GM21423 (cell line): ENCODE results near the gene GALC.
A peak's percentile ranks its signal among the peaks of the same experiment; 100 is the strongest.

ENCODE experiments used
- ATAC-seq: cut with Tn5 transposase; IDR thresholded peaks from one replicate; pipeline ENCODE4 v1.9.1; 2021; ENCODE audit warnings: mild to moderate bottlenecking, moderate library complexity; ENCODE audit not compliant: unreplicated experiment

GALC gene

GRCh38 chr14:88008039-88008742, 15.2 kb upstream of the GALC start:
- ATAC-seq = no peak

GRCh38 chr14:88007608-88008007, 14.6 kb upstream of the GALC start:
- no peak for ATAC-seq

DNA sequence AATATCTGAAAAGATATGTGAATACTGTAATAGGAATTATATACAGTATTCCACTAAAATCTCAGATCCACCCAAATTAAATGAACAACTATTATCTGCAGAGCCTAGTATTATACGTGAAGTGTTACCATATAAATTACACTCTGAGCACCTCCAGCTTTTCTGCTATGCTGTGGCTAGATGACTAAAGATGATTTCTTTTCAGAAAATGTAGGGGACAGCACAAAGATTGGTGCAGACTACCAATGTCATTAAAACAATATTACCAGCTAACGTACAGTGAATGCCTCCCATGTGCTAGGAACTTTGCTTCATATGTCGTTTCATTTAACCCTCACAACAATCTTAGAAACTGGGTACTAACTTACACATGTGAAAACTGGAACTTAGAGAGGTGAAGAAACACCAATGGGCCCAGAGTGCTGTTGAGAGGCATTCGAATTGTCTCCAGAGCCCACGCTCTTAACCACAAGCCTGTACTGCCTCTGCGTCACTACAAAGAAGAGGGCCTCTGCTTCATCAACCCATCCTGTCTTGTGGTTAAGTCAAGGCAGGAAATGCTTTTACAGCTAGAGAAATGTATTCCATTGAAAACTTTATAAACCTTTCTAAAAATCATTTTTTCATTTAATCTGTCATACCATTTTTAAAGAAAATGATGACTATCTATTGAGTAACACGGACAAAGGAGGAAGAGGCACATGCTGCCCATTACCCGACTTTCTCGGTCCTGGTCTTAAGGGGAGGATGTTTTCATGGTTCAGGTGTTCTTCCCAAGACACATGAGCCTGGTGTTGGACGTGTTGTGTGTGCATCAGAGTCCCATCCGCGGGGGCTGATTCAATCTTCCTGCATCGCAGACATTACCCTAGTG, 13.2 kb upstream of the GALC start:
- peak; percentile 87 for ATAC-seq

- peak; percentile 62 for ATAC-seq
Observed at GRCh38 chr14:88005050-88005481, 12.1 kb upstream of the GALC start, which contains the start of gene GPR65. GPR65 (plus strand) TSS chr14:88005135; CDS start chr14:88010848, 5,713 bp downstream.

- ATAC-seq = no peak
Observed at GRCh38 chr14:88004506-88005036, 11.6 kb upstream of the GALC start.

GRCh38 chr14:88003425-88003824, 10.4 kb upstream of the GALC start:
- ATAC-seq = no peak

- ATAC-seq = peak; percentile 24
Observed at GRCh38 chr14:88002421-88003075, 9.6 kb upstream of the GALC start.

GRCh38 chr14:87999277-87999676, 6.3 kb upstream of the GALC start:
- no peak for ATAC-seq

- ATAC-seq = no peak
Observed at GRCh38 chr14:87998482-87998881, 5.5 kb upstream of the GALC start.

- ATAC-seq = no peak
Observed at GRCh38 chr14:87996291-87996592, 3.3 kb upstream of the GALC start.

DNA sequence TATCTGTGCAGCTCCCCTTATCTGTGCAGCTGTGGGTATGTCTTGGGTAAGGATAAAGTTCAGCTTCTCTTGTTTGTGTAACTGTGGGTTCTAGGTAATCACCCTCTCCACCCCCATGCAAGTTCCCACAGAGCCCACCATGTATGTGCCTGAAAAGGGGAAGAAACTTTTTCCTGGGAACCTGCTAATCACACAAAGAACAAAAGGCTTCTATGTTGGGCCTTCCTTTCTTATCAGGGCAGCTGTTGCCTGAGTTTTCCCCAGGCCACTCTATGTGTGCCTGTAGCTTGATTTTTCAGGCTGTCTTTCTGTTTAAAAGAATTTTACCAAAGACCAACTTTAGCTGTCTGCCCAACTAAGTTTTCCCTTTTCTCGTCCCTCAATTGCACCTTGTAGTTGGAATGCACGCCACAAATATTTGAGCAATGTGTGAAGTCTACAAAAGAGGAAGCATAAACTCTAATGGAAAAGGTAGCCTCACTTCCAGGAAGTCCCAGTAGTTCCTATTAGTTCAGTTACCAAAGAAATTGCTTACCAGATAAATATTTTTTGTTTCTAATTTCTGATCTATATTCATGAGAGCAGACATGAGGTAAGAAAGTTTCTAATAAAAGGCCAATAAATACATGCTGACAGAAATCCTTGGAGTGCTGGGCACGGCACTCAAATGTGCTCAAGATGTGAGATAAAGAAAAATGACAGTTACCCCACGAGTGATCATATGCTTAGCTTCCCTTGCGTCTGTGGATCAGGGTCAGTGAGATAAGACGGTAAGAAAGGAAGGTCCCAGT, 2.7 kb upstream of the GALC start:
- no peak for ATAC-seq

- ATAC-seq = peak; percentile 38
Observed at GRCh38 chr14:87994974-87995373, 2.0 kb upstream of the GALC start.

DNA sequence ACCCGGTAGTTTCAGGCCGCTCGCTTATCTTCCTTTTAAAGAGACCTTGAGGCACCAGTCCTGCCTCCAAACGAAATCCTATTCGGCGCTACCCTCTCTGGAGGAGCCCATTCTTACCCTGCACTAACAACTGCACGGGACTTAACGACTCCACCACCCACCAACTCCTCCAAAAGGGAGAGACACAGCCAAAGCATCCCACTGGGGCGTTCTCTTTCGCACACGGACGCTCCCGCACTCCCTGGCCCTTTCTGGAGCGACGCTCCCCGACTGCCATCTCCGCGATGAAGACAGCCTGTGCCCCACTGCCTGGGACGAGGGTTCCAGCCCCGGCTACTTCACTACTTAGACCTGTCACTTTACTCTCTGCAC, 650 bp downstream of the GALC start:
- ATAC-seq = peak; percentile 2

DNA sequence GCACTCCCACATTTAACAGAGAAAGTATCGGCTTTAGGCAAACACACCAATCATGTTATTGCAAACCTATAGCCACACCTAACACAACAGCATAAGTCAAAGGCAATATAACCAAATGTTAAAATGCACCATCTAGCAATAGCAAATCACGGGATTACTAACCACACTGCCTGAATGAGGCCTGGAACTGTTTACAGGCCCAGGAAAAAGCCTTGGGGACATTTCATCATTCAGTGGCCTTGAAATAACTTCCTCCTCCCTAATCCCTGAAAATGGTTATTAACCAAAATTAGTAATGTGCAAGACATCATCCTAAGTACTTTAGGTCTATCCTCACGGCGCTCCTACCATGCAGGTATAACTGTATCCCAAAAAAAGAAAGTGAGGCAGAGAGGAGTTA, 2.3 kb downstream of the GALC start:
- ATAC-seq = no peak

- ATAC-seq = no peak
Observed at GRCh38 chr14:87989956-87990299, 3.1 kb downstream of the GALC start.

DNA sequence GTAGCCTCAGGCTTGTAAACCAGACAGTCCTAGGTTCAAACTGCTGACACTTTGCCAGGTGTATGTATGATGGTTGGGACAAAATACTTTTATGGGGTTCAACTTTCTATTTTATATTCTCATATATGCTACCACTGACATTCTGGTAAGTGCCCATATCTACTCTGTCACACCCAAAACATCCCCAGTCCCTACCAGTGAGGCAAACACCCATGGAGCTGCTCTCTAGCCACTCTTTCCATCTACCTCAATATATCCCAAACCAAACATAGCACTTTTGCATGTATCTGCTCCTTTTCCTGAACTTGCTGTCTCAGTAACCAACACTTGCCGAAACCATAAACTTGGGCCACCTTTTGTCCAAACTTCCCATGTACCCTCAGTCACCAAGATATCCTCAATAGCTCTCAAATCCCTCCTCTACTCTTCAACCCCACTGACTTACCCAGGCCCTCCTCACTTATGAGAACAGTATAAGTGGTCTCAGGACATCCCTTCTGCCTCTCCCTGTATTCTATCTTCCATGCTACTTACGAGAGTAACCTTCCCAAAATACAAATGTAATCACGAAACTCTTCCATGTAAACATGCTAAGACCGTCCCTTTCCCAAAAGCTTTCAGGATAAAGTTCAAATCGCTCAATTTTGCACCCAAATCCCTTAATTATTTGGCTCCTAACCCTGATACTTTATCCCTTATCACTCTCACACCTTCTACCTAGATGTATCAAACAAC, 3.6 kb downstream of the GALC start:
- no peak for ATAC-seq

DNA sequence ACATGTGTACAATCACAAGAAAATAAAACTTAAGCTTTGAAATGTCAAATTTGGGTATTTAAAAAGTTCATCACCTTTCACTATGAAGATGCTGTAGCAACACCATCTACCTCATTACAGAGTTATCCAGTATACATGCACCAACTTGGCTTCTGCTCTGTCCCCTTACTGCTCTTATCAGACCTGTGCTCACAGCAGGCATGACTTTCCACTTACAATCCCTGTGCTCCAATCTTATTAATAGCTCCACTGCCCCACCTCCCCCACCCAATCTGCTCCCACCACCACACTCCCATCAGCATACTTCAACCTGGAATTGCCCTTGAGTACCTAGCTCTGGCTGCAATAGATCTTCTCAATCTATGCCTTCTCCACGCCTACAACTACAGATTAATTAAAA, 13.3 kb downstream of the GALC start:
- ATAC-seq = no peak

GRCh38 chr14:87975636-87976035, 17.3 kb downstream of the GALC start:
- ATAC-seq = no peak

DNA sequence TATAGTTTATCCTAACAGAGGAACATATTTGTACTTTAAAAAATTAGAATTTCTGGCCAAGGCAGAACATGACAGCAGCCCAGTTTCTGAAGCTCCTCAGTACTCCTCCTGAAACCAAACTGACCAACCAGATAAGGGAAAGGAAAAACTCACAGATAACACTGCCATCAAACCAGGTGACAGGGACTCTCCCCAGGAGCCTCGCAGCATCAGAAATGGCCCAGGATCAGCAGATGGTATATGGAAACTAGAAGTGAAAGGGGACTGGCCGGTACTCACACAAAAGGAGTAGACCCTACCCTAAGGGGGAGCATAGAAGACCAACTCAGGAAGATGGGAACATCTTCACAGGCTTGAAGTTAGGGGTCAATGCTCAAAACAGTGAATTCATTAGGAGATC, 22.0 kb downstream of the GALC start:
- ATAC-seq = peak; percentile 94

GRCh38 chr14:87967496-87967895, 25.5 kb downstream of the GALC start:
- ATAC-seq = no peak
